HG03439 (cell line): ENCODE data around the gene ZNF892.
"Not testable (repeated sequence)": the region's sequence is repeated elsewhere in the genome, so short reads cannot be mapped to it uniquely, and the experiment has no call there.

ENCODE experiments used
- ATAC-seq: cut with Tn5 transposase; IDR thresholded peaks from one replicate; pipeline ENCODE4 v1.9.1; 2021; ENCODE audit warnings: mild to moderate bottlenecking, moderate library complexity; ENCODE audit not compliant: unreplicated experiment

The ZNF892 gene

DNA sequence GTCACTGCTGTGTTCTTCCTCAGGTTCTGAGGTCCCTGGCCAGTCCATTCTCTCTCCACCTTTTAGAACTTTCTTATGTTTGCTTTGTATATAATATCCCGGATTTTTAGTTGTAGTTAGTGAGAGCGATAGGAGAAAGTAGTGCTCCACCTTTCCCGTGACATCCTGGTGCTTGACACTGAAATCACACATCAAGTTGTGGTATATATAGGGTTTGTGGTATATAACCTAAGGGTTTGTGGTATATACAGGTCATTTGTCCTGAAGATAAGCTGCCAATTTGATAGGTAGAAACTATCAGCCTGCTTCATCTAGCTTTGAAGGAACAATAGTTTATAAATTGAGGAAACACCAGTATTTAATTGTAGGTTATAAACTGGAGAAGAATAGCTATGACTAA, 13.1 kb downstream of the ZNF892 start:
- no peak for ATAC-seq

DNA sequence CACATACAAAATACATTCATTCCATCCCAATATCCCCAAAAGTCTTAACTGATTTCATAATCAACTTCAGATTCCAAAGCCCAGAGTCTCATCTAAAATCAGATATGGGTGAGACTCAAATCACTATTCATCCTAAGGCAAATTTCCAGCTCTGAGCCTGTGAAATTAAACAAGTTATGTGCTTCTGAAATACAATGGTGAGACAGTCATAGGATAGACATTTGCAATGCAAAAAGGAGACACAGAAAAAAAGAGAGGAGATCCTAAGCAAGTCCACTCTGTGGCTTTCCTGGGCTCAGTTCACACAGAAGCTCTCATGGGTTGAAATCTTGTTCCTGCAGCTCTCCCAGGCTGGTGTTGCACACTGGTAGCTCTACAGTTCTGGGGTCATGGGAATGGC, 18.3 kb downstream of the ZNF892 start:
- ATAC-seq = no peak

DNA sequence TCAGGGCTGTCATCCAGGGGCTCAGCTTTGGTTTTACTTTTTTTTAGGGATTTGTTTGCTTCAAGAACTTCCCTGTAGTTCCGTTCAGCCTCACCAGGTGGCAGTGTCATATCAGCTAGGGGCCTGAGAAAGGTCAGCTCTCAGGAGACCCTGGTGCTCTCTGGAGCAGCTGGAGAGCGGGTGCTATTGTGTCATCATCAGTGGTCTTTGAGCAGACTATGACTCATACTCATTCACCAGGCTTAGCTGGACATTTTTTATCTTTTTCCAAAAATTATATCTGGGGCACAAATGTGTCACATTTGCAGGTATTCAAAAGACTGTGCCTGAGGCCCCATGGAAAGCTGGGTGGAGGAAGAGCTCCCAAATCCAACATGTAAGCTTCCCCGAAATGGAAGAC, 24.4 kb downstream of the ZNF892 start:
- no peak for ATAC-seq

DNA sequence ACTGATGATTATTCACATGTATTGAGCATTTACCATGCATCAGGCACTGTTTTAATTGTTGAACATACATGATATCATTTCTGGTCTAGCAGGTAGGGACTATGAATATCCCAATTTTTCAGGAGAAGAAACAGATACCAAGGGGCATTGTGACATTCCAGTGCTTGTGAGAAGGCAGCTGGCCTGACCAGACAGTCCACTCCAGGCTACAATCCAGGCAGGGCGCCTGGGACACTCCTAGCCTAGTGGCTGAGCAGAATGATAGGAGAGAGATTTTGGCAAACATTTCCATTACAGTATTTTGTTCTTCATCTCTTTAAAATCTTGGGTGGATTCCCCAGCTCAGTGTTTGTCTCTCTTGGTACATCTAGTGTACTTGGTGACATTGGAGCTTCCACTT, 24.9 kb downstream of the ZNF892 start:
- no peak for ATAC-seq

DNA sequence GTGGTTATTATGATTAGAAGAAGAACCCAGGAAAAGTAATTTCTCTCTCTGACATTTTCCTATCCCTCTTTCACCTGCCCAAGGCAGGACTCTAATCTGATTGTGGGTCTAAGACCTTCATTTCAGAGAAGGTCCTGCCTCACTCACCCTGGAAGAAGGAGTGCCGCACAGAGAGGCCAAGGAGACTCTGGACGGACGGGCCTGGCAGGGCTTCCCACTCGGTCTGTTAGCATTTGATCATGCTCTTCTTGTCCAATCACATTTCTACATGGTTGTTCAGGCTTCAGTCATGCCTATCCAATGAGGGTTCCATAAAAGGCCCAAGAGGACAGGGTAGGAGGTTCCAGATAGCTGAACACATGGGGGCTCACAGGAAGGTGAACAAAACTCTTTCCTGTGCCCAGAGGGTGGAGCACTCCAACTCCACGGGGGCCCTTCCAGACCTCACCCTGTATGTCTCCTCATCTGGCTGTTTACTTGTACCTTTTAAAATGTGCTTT, 27.0 kb downstream of the ZNF892 start:
- no peak for ATAC-seq

DNA sequence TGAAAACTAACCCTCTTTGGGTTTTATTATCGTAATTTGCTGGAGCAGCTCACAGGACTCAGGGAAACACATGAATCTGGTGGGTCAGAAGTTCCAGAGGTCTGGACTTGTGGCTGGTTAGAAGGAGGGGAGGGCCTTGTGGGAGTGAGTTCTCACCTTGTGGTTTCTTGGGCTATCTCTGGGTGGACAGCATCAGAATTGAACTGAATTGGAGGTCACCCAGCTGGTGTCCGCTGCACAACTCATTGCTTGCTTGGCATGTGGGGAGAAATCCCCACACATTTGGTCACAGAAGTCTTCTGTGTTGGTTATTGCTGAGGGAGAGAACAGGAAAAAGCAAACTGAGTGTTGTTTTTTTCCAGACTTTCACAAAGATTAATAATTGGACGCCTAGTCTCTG, 27.5 kb downstream of the ZNF892 start:
- no peak for ATAC-seq

DNA sequence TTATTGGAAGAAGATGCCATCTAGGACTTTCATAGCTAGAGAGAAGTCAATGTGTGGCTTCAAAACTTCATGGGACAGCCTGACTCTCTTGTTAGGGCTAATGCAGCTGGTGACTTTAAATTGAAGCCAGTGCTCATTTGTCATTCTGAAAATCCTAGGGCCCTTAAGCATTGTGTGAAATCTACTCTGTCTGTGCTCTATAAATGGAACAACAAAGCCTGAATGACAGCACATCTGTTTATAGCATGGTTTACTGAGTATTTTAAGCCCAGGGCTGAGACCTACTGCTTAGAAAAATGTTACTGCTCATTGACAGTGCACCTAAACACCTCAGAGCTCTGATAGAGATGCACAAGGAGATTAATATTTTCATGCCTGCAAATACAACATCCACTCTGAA, 30.8 kb downstream of the ZNF892 start:
- ATAC-seq = no peak

DNA sequence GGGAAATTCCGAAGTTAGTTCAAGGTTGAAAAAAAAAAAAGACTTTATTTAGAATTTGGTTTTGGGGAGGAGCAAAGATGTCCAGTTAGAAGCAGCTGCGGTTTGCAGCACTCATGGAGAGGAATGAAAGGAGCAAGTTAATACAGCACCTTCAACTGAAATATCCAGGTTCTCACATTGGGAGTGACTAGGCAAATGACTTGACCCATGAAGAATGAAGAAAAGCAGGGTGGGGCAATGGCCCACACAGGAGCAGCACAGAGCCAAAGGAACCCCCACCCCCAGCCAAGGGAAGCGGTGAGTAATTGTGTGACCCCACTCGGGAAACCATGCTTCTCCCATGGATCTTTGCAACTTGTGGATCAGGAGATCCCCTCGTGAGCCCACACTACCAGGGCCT, 32.8 kb downstream of the ZNF892 start:
- ATAC-seq = no peak

DNA sequence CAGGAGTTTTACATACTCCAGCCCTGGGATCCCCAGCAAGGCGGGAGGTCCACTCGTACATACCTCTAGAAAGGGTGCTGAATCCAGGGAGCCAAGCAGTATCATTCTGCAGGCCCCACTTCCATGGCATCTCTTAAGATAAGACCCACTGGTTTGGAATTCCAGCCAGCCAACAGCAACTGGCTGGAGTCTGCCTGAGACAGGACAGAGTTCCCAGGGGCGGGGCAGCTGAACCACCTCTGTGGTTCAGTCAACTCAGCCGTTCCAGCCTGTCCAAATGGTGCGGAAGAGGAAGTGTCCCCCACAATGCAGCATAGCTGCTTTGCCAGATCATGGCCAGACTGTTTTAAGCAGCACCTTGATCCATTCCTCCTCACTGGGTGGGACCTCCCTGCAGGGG, 33.2 kb downstream of the ZNF892 start:
- ATAC-seq = no peak

DNA sequence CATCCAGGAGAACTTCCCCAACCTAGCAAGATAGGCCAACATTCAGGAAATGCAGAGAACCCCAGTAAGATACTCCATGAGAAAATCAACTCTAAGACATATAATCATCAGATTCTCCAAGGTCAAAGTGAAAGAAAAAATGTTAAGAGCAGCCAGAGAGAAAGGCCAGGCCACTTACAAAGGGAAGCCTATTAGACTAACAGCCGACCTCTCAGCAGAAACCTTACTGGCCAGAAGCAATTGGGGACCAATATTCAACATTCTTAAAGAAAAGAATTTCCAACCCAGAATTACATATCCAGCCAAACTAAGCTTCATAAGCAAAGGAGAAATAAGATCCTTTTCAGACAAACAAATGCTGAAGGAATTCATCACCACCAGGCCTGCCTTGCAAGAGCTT, 34.8 kb downstream of the ZNF892 start:
- not testable (repeated sequence) for ATAC-seq
